H1 (cell line): ENCODE data around the gene PWP1. TPM values are rescaled to one million over a fixed set of nuclear protein-coding genes. Genes with fewer than 3 reads are reported as not detected.

Source experiments
- CTCF ChIA-PET: fragments of 300-600 bp; sonication (Branson Sonifier 250); formaldehyde crosslinking; loops from one replicate; lab custom pipeline; 2021; ENCODE audit not compliant: partially characterized antibody; lab: Charles Lee
- POLR2A ChIA-PET: fragments of 300-600 bp; sonication (Branson Sonifier 250); formaldehyde crosslinking; loops from one replicate; lab custom pipeline; 2021; ENCODE audit warnings: inconsistent platforms; ENCODE audit not compliant: partially characterized antibody; lab: Charles Lee
- DNase-seq, 2 experiments: peaks; one replicate each; pipeline versions ENCODE4 v3.0.0 to v3.0.0-alpha.2; 2010 to 2022; ENCODE audit warnings: low spot score in 2 of 2, low read depth in 1 of 2, mixed read lengths in 1 of 2
- FAIRE-seq: peaks from 2 replicates; lab custom pipeline; 2011; peaks lifted over from hg19 to GRCh38; lab: Jason Lieb, UNC
- H2AFZ ChIP-seq: 2 replicates; pipeline ENCODE4 v1.8.1; 2012; ENCODE audit warnings: low read length, inconsistent platforms
- H2AK5ac ChIP-seq: 2 replicates; pipeline ENCODE4 v1.6.1; 2013; ENCODE audit warnings: low read depth, low read length
- H2BK120ac ChIP-seq: replicated peaks from 2 replicates; pipeline ENCODE3; 2013; ENCODE audit warnings: low read depth, low read length, inconsistent platforms
- H2BK12ac ChIP-seq: 2 replicates; pipeline ENCODE4 v1.6.1; 2013; ENCODE audit warnings: low read depth, low read length
- H2BK15ac ChIP-seq: 2 replicates; pipeline ENCODE4 v1.6.1; 2013; ENCODE audit warnings: low read length
- H2BK20ac ChIP-seq: 2 replicates; pipeline ENCODE4 v1.6.1; 2013; ENCODE audit warnings: low read length
- H2BK5ac ChIP-seq: 2 replicates; pipeline ENCODE4 v1.6.1; 2013; ENCODE audit warnings: low read depth, low read length
- H3K14ac ChIP-seq: 2 replicates; pipeline ENCODE4 v1.6.1; 2013; ENCODE audit warnings: inconsistent platforms; ENCODE audit not compliant: insufficient read length
- H3K18ac ChIP-seq: 2 replicates; pipeline ENCODE4 v1.6.1; 2013; ENCODE audit warnings: low read length; ENCODE audit errors: extremely low read depth
- H3K23ac ChIP-seq: 2 replicates; pipeline ENCODE4 v1.6.1; 2013; ENCODE audit warnings: inconsistent platforms; ENCODE audit not compliant: insufficient read length
- H3K23me2 ChIP-seq: 2 replicates; pipeline ENCODE4 v1.6.1; 2013; ENCODE audit warnings: low read depth, low read length
- H3K27ac ChIP-seq: 2 replicates; pipeline ENCODE4 v1.6.1; 2011; ENCODE audit warnings: low read depth, low read length, inconsistent platforms
- H3K27me3 ChIP-seq, 4 experiments: replicated peaks in 1 of 4; 1 replicate in 1 of 4; 2 replicates in 3 of 4; pipeline versions ENCODE4 v1.6.1 to v1.8.1; 2011 to 2013; ENCODE audit warnings: low read length in 3 of 4, mild to moderate bottlenecking in 3 of 4, inconsistent platforms in 2 of 4, mixed read lengths in 2 of 4, moderate library complexity in 1 of 4; ENCODE audit not compliant: control insufficient read depth in 3 of 4, insufficient read depth in 3 of 4; ENCODE audit errors: extremely low read depth in 1 of 4
- H3K36me3 ChIP-seq, 4 experiments: 2 replicates each; pipeline versions ENCODE4 v1.6.1 to v1.8.1; 2011 to 2013; ENCODE audit warnings: mild to moderate bottlenecking in 4 of 4, low read length in 3 of 4, moderate library complexity in 2 of 4, control low read depth in 1 of 4, inconsistent platforms in 1 of 4; ENCODE audit not compliant: insufficient read depth in 4 of 4, control insufficient read depth in 2 of 4
- H3K4ac ChIP-seq: replicated peaks from 2 replicates; pipeline ENCODE3; 2013; ENCODE audit warnings: low read length, low read depth, mixed read lengths, inconsistent platforms; ENCODE audit not compliant: insufficient read length
- H3K4me1 ChIP-seq, 4 experiments: replicated peaks in 1 of 4; 1 replicate in 1 of 4; 2 replicates in 3 of 4; pipeline versions ENCODE4 v1.6.1 to v1.8.1; 2011 to 2013; ENCODE audit warnings: low read length in 3 of 4, inconsistent platforms in 2 of 4, mixed read lengths in 1 of 4; ENCODE audit not compliant: insufficient read depth in 4 of 4, control insufficient read depth in 3 of 4
- H3K4me2 ChIP-seq, 2 experiments: 2 replicates each; pipeline versions ENCODE4 v1.6.1 to v1.8.1; 2011 to 2013; ENCODE audit warnings: low read depth in 2 of 2, low read length in 2 of 2, control low read depth in 1 of 2, inconsistent platforms in 1 of 2, mild to moderate bottlenecking in 1 of 2; ENCODE audit not compliant: insufficient read depth in 1 of 2
- H3K4me3 ChIP-seq, 4 experiments: fragments of 200-600, 300-600 bp in 1 of 4; sonication (generic), shearing (Covaris generic), sonication (Bioruptor Twin) in 1 of 4; 2 replicates each; pipeline versions ENCODE4 v1.5.1 to v1.8.1; 2011 to 2016; ENCODE audit warnings: low read length in 4 of 4, low read depth in 3 of 4, control low read depth in 2 of 4, inconsistent platforms in 2 of 4, mild to moderate bottlenecking in 2 of 4, mixed read lengths in 1 of 4, moderate library complexity in 1 of 4; ENCODE audit not compliant: insufficient read depth in 2 of 4; ENCODE audit errors: extremely low read depth in 1 of 4
- H3K56ac ChIP-seq: replicated peaks from 2 replicates; pipeline ENCODE3; 2013; ENCODE audit warnings: low read depth, mild to moderate bottlenecking, mixed read lengths, low read length, inconsistent platforms; ENCODE audit not compliant: insufficient read length
- H3K79me1 ChIP-seq: 2 replicates; pipeline ENCODE4 v1.6.1; 2013; ENCODE audit warnings: low read depth, low read length, control low read depth
- H3K79me2 ChIP-seq, 2 experiments: 2 replicates each; pipeline versions ENCODE4 v1.6.1 to v1.8.1; 2012 to 2013; ENCODE audit warnings: low read length in 2 of 2, mild to moderate bottlenecking in 2 of 2, inconsistent platforms in 1 of 2; ENCODE audit not compliant: insufficient read depth in 2 of 2, control insufficient read depth in 1 of 2
- H3K9ac ChIP-seq, 4 experiments: replicated peaks in 1 of 4; 1 replicate in 1 of 4; 2 replicates in 3 of 4; pipeline versions ENCODE4 v1.6.1 to v1.8.1; 2011 to 2013; ENCODE audit warnings: low read depth in 3 of 4, low read length in 3 of 4, control low read depth in 2 of 4, mild to moderate bottlenecking in 2 of 4, moderate library complexity in 2 of 4, inconsistent platforms in 1 of 4; ENCODE audit errors: extremely low read depth in 1 of 4
- H3K9me3 ChIP-seq, 2 experiments: 2 replicates each; pipeline versions ENCODE4 v1.6.1 to v1.8.1; 2012 to 2013; ENCODE audit warnings: mild to moderate bottlenecking in 2 of 2, moderate library complexity in 2 of 2, control low read depth in 1 of 2, inconsistent platforms in 1 of 2, low read depth in 1 of 2, low read length in 1 of 2, mixed read lengths in 1 of 2; ENCODE audit not compliant: insufficient read depth in 2 of 2
- H4K20me1 ChIP-seq, 2 experiments: replicated peaks in 1 of 2; 2 replicates each; pipeline versions ENCODE3 to v1.8.1; 2011 to 2013; ENCODE audit warnings: inconsistent platforms in 2 of 2, low read length in 2 of 2, mild to moderate bottlenecking in 1 of 2; ENCODE audit not compliant: insufficient read depth in 2 of 2, control insufficient read depth in 1 of 2
- H4K5ac ChIP-seq: 2 replicates; pipeline ENCODE4 v1.6.1; 2013; ENCODE audit warnings: low read length, low read depth, mixed read lengths, inconsistent platforms; ENCODE audit not compliant: insufficient read length
- H4K8ac ChIP-seq: 2 replicates; pipeline ENCODE4 v1.8.0; 2013; ENCODE audit warnings: mild to moderate bottlenecking, moderate library complexity, low read length, inconsistent platforms; ENCODE audit not compliant: insufficient read depth; ENCODE audit errors: extremely low read depth
- H4K91ac ChIP-seq: replicated peaks from 2 replicates; pipeline ENCODE3; 2013; ENCODE audit warnings: low read length, mixed read lengths, inconsistent platforms; ENCODE audit not compliant: insufficient read length
- BACH1 ChIP-seq: IDR thresholded peaks from 2 replicates; pipeline ENCODE4 v1.6.1; 2012; ENCODE audit warnings: low read length, improper control_type of control experiment
- BCL11A ChIP-seq, 2 experiments: IDR thresholded peaks; one replicate each; pipeline ENCODE4 v1.6.1; 2011; ENCODE audit warnings: low read depth in 2 of 2, low read length in 2 of 2, mild to moderate bottlenecking in 2 of 2
- EP300 ChIP-seq, 2 experiments: IDR thresholded peaks; 1 replicate in 1 of 2; 2 replicates in 1 of 2; pipeline ENCODE4 v1.6.1; 2011 to 2012; ENCODE audit warnings: low read depth in 2 of 2, low read length in 2 of 2, mild to moderate bottlenecking in 2 of 2, borderline replicate concordance in 1 of 2, inconsistent platforms in 1 of 2, moderate library complexity in 1 of 2
- HDAC2 ChIP-seq, 2 experiments: fragments of 300-600 bp in 1 of 2; sonication (generic) in 1 of 2; IDR thresholded peaks; 2 replicates each; pipeline ENCODE4 v1.6.1; 2011 to 2012; ENCODE audit warnings: low read depth in 2 of 2, low read length in 2 of 2, mild to moderate bottlenecking in 2 of 2, moderate library complexity in 2 of 2, borderline replicate concordance in 1 of 2, inconsistent platforms in 1 of 2
- SIN3A ChIP-seq, 2 experiments: IDR thresholded peaks in 1 of 2; conservative IDR thresholded peaks in 1 of 2; 2 replicates each; pipeline ENCODE4 v1.6.1; 2011 to 2012; ENCODE audit warnings: low read length in 2 of 2, improper control_type of control experiment in 1 of 2, low read depth in 1 of 2, mild to moderate bottlenecking in 1 of 2
- SP2 ChIP-seq: IDR thresholded peaks from 2 replicates; pipeline ENCODE4 v1.6.1; 2012; ENCODE audit warnings: mild to moderate bottlenecking, low read length, inconsistent platforms
- WGBS, 2 experiments: shearing (Covaris generic) in 1 of 2; methylation state at CpG; one replicate each; pipeline versions ENCODE4 v1.1.6 to v1.1.7; 2013 to 2015; ENCODE audit warnings: low lambda C conversion rate in 2 of 2, mixed read lengths in 2 of 2, inconsistent platforms in 1 of 2, low coverage in 1 of 2, missing lambda C conversion rate in 1 of 2; ENCODE audit not compliant: insufficient replicate concordance in 2 of 2, insufficient coverage in 1 of 2, insufficient read length in 1 of 2; ENCODE audit errors: extremely low coverage in 1 of 2, missing lambda C conversion rate in 1 of 2; 5-methylcytosine and 5-hydroxymethylcytosine counted together
- polyA plus RNA-seq, 7 experiments: library from polyadenylated mRNA; depleted of rRNA in 3 of 7; stranded (reverse) in 5 of 7; unstranded in 2 of 7; fragments of >200 nt in 5 of 7; fragments of 200-250 nt in 2 of 7; gene quantifications; 1 replicate in 5 of 7; 2 replicates in 1 of 7; 4 replicates in 1 of 7; pipeline versions ENCODE4 v1.2.1 to v1.2.3, GENCODE V29; 2011 to 2013; ENCODE audit warnings: missing spikeins in 2 of 7, mixed read lengths in 2 of 7
- total RNA-seq: library from RNA; stranded (reverse); fragmentation: NEBNext Ultra II Directional; extraction: Animal tissue kit (Norgen Biotek cat#: 25700); gene quantifications from 2 replicates; pipeline ENCODE4 v1.2.1, GENCODE V29; 2021

The PWP1 gene
- total and polyA plus RNA-seq, 2 of the 8 experiments (the other 6 are each of a cell fraction or from before 2014, with no cell fraction given): 57.8 to 78.5 TPM

DNA sequence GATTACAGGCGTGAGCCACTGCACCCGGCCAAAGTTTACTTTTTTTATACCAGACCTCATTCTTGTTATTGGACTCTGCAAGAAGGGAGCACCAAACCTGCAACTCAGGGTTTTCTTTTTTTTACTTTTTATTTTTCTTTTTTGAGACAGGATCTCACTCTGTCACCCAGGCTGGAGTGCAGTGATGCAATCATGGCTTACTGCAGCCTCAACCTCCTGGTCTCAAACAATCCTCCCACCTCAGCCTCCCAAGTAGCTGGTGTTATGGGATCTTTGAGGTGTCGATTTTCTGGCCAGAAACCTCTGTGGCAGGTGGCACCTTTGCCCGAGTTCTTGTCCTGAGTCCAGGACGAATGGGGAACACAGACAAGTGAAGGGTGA lies 4.2 kb upstream of the PWP1 start:
- H2BK15ac ChIP-seq: no peak overlapping the region
- POLR2A ChIA-PET: interaction anchor here (0.6 to 2.0 kb wide), 3 partner anchors 10 to 47 kb away, joined by 3 to 5 read pairs (median 4); no protein-coding TSS in a partner anchor

More for the DNA sequence above, 4.2 kb upstream of the PWP1 start:
- H3K56ac ChIP-seq: no peak overlapping the region
- no peak overlapping the region for H2AK5ac ChIP-seq
- H3K14ac ChIP-seq: no peak overlapping the region
- 0 out of 7 replicates have a peak, but pooled peaks cover 0 to 3% (median 0%) of the 10 kb centered on the region in 4 experiments for H3K27me3 ChIP-seq
- H3K36me3 ChIP-seq: no peaks in the 10 kb centered on the region
- no peak overlapping the region for H4K8ac ChIP-seq
- DNase-seq (peak in 1 of 2 experiments; percentile 33), FAIRE-seq (no peak)
- peaks cover 7% of the 10 kb centered on the region for H3K23me2 ChIP-seq
- 84% methylated on average over 5 of the region's 5 CpGs; no CpG with 5 or more reads in 1 of the 2 experiments for WGBS, 2 experiments
- H3K9me3 ChIP-seq: no peaks in the 10 kb centered on the region
- no peaks in the 10 kb centered on the region for H4K20me1 ChIP-seq
- no peak overlapping the region for H2BK12ac ChIP-seq
- no peak overlapping the region for H2BK5ac ChIP-seq
- no peak overlapping the region; the same call in 1 of the 2 replicates for H2AFZ ChIP-seq
- H3K18ac ChIP-seq: no peak overlapping the region
- H3K4me2 ChIP-seq: no peak overlapping the region
- H2BK120ac ChIP-seq: no peak overlapping the region
- peaks cover 7 to 8% of the 10 kb centered on the region in 2 experiments for H3K79me2 ChIP-seq
- H3K23ac ChIP-seq: no peak overlapping the region
- H4K5ac ChIP-seq: no peak overlapping the region
- no peak overlapping the region for H3K27ac ChIP-seq
- no peak overlapping the region for H3K4me3 ChIP-seq
- no peak overlapping the region for H3K4ac ChIP-seq
- no peak for TF ChIP-seq BACH1
- no peak for TF ChIP-seq SP2
- no peak for TF ChIP-seq HDAC2 (IDR thresholded peaks at IDR 0.05; ENCODE audit: borderline replicate concordance in 1 of 2, low read depth in 2 of 2, low read length in 2 of 2)
- no peak for TF ChIP-seq EP300 (IDR thresholded peaks at IDR 0.05; ENCODE audit: borderline replicate concordance in 1 of 2, low read depth in 2 of 2, low read length in 2 of 2)
- no peak for TF ChIP-seq SIN3A (conservative IDR thresholded peaks at IDR 0.05 in 1 of 2, IDR thresholded peaks at IDR 0.05 in 1 of 2; ENCODE audit: low read depth in 1 of 2, low read length in 2 of 2)
- TF ChIP-seq BCL11A (IDR thresholded peaks at IDR 0.05; ENCODE audit: low read depth in 2 of 2, low read length in 2 of 2): no peak
- peaks cover 0 to 3% (median under 1%) of the 10 kb centered on the region in 4 experiments; a peak in 2 of 7 replicates for H3K4me1 ChIP-seq
- no peak overlapping the region for H4K91ac ChIP-seq
- no peak overlapping the region for H2BK20ac ChIP-seq
- CTCF ChIA-PET: interaction anchor here (0.6 to 5.5 kb wide), 4 partner anchors 9 to 1542 kb away, joined by 3 to 47 read pairs (median 3); no protein-coding TSS in a partner anchor
- 0 out of 2 replicates have a peak, but pooled peaks cover 2% of the 10 kb centered on the region for H3K79me1 ChIP-seq
- no peak overlapping the region for H3K9ac ChIP-seq
